GM12875 (cell line): ENCODE data around the gene TRIM63.

Experiments
- H3K4me3 ChIP-seq: one replicate; pipeline ENCODE4 v1.5.1; 2011; ENCODE audit warnings: low read depth, low read length, control low read depth
- TF ChIP-seq, protein P1 (sequence below): IDR thresholded peaks from 2 replicates; pipeline ENCODE4 v1.5.1; 2011; ENCODE audit warnings: low read depth, mild to moderate bottlenecking, control low read depth, inconsistent platforms, low read length, moderate library complexity, borderline replicate concordance; ENCODE audit not compliant: insufficient read depth

Gene TRIM63

DNA sequence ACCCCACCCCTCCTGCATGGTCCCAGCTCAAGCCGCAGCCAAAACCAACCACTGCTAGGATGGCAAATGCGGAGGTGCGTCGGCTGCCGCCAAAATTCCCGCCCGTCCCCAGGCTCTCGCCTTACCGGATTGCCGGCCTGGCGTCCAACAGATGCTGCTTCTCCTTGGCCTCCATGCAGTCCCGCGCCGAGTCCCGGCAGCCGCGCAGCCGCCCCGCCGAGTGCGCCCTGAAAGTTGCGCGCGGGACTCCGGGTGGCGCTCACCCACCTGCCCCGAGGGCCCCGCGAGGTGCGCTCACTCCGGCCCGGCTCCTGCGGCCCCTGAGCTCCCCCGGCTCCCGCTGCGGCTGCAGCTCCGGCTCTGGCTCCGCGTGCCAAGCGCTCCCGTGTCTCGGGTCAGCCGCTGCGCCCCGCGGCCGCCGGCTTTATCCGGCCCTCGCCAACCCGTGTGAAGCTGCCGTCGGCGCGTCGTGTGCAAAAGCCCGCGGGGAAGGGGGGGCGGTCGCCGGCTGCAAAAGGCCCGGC, 21.6 kb downstream of the TRIM63 start, which contains the start of gene SLC30A2:
TSS of gene SLC30A2 (minus strand) at position 397 of the 524 bp plus-strand sequence. CDS start at position 175, 222 bp downstream.
- no peak within 1 kb of the TSS for H3K4me3 ChIP-seq
- TF ChIP-seq, protein P1, sequence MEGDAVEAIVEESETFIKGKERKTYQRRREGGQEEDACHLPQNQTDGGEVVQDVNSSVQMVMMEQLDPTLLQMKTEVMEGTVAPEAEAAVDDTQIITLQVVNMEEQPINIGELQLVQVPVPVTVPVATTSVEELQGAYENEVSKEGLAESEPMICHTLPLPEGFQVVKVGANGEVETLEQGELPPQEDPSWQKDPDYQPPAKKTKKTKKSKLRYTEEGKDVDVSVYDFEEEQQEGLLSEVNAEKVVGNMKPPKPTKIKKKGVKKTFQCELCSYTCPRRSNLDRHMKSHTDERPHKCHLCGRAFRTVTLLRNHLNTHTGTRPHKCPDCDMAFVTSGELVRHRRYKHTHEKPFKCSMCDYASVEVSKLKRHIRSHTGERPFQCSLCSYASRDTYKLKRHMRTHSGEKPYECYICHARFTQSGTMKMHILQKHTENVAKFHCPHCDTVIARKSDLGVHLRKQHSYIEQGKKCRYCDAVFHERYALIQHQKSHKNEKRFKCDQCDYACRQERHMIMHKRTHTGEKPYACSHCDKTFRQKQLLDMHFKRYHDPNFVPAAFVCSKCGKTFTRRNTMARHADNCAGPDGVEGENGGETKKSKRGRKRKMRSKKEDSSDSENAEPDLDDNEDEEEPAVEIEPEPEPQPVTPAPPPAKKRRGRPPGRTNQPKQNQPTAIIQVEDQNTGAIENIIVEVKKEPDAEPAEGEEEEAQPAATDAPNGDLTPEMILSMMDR = no peak

DNA sequence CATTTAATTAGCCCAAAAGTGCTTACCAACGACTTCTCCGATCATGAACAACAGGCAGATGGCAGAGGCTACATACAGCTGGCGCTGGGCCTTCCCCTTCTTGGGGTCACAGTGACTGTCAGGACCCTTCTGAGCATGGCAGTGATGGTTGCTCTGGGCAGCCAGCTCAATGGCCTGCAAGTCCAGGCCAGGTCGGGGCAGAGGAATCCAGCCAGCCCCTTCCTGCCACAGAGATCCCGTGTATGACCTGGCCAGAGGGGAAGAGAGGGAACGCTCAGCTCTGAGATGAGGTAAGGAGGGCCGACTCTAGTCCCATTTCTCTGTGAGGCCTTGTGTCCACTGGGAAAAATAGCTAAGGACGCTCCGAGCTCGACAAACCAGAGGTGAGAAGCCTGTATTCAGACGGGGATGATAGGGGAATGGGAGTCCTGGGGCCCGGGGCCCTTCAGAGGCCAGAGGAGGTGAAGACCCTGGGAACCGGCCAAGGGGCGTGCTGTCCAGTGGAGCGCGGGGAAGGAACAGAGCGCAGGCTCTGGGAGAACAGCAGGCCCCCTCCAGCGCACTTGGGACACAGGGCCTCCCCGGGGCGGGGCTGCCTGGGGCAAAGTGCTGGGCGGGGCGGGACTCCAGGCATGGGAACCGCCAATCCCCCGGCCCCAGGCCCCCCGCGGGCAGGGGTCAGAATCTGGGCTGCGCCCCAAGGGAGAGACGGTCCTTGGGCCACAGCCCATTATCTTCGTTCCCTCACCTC, 22.3 kb downstream of the TRIM63 start:
- TF ChIP-seq, protein P1 = no peak
- H3K4me3 ChIP-seq = no peak overlapping the region

DNA sequence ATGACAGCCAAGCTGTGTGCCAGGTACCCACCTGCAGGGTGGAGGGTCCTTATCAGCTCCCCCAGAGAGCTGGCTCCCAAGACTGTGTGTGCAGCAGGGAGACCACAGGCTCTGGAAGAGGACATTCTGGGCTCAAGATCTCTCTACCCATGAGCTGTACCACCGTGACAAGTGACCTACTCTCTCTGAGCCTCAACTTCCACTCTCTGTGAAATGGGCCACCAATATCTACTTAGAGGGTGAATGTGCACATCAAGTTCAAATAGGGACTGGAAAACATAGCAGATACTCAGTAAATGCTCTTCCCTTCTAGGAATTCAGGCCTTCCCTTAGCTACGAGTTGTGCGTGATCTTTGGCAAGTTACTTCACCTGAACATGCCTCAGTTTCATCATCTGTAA, 23.0 kb downstream of the TRIM63 start:
- no peak overlapping the region for H3K4me3 ChIP-seq
- TF ChIP-seq, protein P1 = no peak

DNA sequence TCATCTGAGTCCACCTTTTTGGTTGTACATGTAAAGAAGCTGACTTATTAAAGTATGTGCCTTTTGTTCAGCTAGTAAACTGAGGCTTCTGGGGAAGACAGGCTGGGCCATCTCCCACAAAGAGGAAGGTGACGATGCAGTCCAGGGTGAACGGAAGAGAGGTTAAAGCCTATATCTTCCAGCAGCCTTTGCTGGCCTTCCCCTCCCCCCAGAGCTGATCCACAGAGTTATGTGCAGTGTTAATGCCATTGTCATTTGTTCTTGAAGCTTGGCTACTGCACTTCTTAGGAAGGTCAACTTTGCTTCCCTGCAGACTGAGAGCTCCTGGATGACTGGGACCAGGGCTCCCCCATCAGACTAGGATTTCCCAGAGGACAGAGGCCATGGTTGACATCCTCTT, 23.7 kb downstream of the TRIM63 start:
- TF ChIP-seq, protein P1 = no peak
- H3K4me3 ChIP-seq = no peak overlapping the region

DNA sequence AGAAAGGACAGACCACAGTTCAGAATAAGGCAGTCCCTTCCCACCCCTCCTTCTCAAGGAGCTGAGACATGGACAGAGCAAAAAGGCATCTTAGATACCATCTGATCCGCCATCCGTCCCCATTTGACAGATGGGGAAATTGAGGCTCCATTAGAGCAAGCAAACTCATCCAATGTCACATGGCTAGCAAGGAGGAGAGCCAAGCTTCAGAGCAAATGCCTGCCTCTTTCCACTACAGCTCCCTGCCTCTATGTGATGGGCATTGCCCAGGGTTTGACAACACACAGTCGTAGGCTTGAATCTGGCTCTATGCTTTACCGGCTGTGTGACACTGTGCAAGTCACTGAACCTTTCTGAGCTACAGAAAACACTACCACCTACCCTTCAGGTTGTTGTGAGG, 25.5 kb downstream of the TRIM63 start:
- TF ChIP-seq, protein P1 = no peak
- no peak overlapping the region for H3K4me3 ChIP-seq

DNA sequence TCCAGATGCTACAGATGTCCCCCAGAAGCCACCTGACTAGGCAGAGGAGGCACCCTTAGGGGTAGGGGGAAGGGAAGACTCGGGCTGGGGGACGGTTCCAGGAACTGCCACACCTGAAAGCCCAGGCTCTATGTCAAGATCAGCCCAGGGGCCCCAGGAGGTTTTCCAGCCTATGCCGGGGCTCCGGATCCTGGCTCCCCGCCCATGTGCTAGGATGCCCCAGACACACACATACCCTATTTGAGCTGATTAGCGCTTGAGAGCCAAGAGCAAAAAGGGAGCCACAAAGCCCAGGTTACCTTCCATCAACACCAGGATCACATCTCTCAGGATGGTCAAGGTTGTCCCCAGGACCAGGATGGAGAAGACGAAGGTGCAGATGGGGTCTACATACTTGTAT, 26.0 kb downstream of the TRIM63 start:
- TF ChIP-seq, protein P1 = no peak
- H3K4me3 ChIP-seq = no peak overlapping the region

DNA sequence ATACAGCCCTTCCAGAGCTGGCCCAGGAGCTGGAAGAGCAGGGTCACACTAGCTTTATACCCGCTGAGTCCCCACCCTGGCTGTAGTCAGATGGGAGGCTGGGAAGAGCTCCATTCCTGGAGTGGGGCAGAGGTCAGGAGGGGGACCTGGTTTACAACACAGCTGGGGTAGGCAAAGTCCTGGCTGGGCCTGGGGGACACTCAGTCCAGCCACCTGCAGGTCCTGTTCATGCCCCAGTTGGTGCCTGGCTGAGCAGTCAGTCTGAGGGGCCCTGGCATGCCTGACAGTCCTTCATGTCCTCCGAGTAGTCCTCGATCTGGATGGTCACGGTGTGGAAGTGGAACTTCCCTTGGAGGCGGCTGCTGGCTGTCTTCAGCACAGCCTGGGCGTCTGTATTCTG, 28.5 kb downstream of the TRIM63 start:
- TF ChIP-seq, protein P1 = no peak
- H3K4me3 ChIP-seq = no peak overlapping the region
